ENCODE data around the gene SLC9A9.
A peak's percentile ranks its signal among the peaks of the same experiment; 100 is the strongest.
"Not testable (repeated sequence)": the region's sequence is repeated elsewhere in the genome, so short reads cannot be mapped to it uniquely, and the experiment has no call there.

The SLC9A9 gene

GRCh38 chr3:143753006-143753405 is 95.3 kb downstream of the SLC9A9 start:
- DNase-seq: no peak

- no peak for DNase-seq
Observed at GRCh38 chr3:143751643-143752178, 96.6 kb downstream of the SLC9A9 start.

- no peak for DNase-seq
Observed at GRCh38 chr3:143750841-143751240, 97.4 kb downstream of the SLC9A9 start.

GRCh38 chr3:143749926-143750325 is 98.3 kb downstream of the SLC9A9 start:
- no peak for DNase-seq

GRCh38 chr3:143737065-143737464 is 111.2 kb downstream of the SLC9A9 start:
- no peak for DNase-seq

GRCh38 chr3:143736205-143736997 is 111.9 kb downstream of the SLC9A9 start:
- no peak for DNase-seq

GRCh38 chr3:143731776-143732175 is 116.5 kb downstream of the SLC9A9 start:
- peak; percentile 53 for DNase-seq

- DNase-seq: no peak
Observed at GRCh38 chr3:143731320-143731719, 116.9 kb downstream of the SLC9A9 start.

GRCh38 chr3:143727391-143727790 is 120.9 kb downstream of the SLC9A9 start:
- DNase-seq: no peak

- no peak for DNase-seq
Observed at GRCh38 chr3:143726727-143727126, 121.5 kb downstream of the SLC9A9 start.

GRCh38 chr3:143720381-143720780 is 127.9 kb downstream of the SLC9A9 start:
- DNase-seq: no peak

- peak; percentile 21 for DNase-seq
Observed at GRCh38 chr3:143718463-143718862, 129.8 kb downstream of the SLC9A9 start.

GRCh38 chr3:143716731-143717130 is 131.5 kb downstream of the SLC9A9 start:
- DNase-seq: no peak

- DNase-seq: no peak
Observed at GRCh38 chr3:143712522-143712921, 135.7 kb downstream of the SLC9A9 start.

GRCh38 chr3:143707848-143708247 is 140.4 kb downstream of the SLC9A9 start:
- DNase-seq: no peak

GRCh38 chr3:143700431-143700975 is 147.8 kb downstream of the SLC9A9 start:
- no peak for DNase-seq

GRCh38 chr3:143699424-143699823 is 148.8 kb downstream of the SLC9A9 start:
- no peak for DNase-seq

- DNase-seq: no peak
Observed at GRCh38 chr3:143698682-143699303, 149.5 kb downstream of the SLC9A9 start.

- no peak for DNase-seq
Observed at GRCh38 chr3:143697975-143698374, 150.3 kb downstream of the SLC9A9 start.

GRCh38 chr3:143695333-143695732 is 152.9 kb downstream of the SLC9A9 start:
- not testable (repeated sequence) for DNase-seq

GRCh38 chr3:143693506-143693905 is 154.8 kb downstream of the SLC9A9 start:
- DNase-seq: peak; percentile 69

GRCh38 chr3:143686638-143687197 is 161.6 kb downstream of the SLC9A9 start:
- no peak for DNase-seq

- no peak for DNase-seq
Observed at GRCh38 chr3:143685491-143685890, 162.8 kb downstream of the SLC9A9 start.

- no peak for DNase-seq
Observed at GRCh38 chr3:143677430-143677829, 170.8 kb downstream of the SLC9A9 start.
